HL-60 (cell line): ENCODE data around the gene YPEL1.

Experiments
- GABPA ChIP-seq: IDR thresholded peaks from 2 replicates; pipeline ENCODE4 v1.6.1; 2012; ENCODE audit warnings: low read depth
- POLR2AphosphoS5 ChIP-seq: IDR thresholded peaks from 2 replicates; pipeline ENCODE4 v1.6.1; 2012; ENCODE audit warnings: low read depth
- TF ChIP-seq, protein P1 (sequence below): IDR thresholded peaks from one replicate; pipeline ENCODE4 v1.5.1; 2011; ENCODE audit warnings: low read length, control low read depth, inconsistent platforms; ENCODE audit not compliant: insufficient read depth

DNA sequence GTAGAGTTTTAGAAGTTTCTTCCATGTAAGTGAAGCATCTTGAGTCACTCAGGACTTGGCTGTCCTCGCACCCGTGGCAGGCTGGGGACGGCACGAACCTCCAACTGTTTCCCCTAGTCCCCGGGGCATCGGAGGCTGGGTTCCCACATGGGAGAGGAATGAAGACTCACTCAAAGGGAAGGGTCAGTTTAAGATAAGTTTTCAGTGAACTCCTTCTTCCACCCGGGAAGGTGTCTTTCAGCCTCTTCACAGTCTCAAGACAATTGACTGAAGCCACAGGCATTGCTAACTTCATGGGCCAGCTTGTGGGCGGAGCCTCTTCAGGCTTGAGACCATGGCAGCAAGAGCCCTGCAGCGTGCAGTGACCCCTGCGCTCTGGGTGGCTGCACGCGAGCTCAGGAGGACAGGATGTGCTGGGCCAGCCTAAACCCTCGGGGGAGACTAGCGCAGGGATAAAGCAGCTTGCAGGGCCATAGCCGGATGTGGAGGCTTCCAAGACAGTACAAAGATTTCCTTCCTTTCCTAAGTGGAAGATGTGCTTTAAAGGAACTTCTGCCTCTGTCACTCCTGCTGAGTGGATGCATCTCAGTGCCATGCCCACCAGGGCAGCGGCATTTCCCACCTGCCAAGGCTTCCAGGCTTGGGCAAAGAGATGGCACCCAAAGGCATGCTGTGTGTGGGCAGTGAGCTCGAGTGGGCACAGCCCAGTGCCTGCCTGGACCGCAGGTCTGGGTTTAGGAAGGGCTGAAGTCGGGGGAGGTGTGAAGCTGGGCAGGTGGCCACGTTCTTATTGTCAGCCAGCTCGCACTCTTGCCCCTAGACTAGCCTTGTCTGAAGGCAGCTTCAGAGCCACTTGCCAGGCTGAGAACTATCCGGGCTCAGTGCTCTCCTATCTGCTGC is 36.9 kb downstream of the YPEL1 start:
- TF ChIP-seq, protein P1, sequence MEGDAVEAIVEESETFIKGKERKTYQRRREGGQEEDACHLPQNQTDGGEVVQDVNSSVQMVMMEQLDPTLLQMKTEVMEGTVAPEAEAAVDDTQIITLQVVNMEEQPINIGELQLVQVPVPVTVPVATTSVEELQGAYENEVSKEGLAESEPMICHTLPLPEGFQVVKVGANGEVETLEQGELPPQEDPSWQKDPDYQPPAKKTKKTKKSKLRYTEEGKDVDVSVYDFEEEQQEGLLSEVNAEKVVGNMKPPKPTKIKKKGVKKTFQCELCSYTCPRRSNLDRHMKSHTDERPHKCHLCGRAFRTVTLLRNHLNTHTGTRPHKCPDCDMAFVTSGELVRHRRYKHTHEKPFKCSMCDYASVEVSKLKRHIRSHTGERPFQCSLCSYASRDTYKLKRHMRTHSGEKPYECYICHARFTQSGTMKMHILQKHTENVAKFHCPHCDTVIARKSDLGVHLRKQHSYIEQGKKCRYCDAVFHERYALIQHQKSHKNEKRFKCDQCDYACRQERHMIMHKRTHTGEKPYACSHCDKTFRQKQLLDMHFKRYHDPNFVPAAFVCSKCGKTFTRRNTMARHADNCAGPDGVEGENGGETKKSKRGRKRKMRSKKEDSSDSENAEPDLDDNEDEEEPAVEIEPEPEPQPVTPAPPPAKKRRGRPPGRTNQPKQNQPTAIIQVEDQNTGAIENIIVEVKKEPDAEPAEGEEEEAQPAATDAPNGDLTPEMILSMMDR, result no peak
- TF ChIP-seq POLR2AphosphoS5 (no peak), GABPA (no peak)
